Measurements from ENCODE around the gene KY. TPM values are rescaled to one million over a fixed set of nuclear protein-coding genes. Genes with fewer than 3 reads are reported as not detected.

KY gene
- total RNA-seq, 1 donor = under 0.01 TPM

Other genes with a start within 250 kb of the KY start
- 29.6 TPM for gene ANAPC13, start 165.0 kb downstream of the KY start, total RNA-seq
- 10.2 TPM for gene CEP63, start 165.0 kb downstream of the KY start, total RNA-seq
- gene EPHB1, start 144.2 kb upstream of the KY start, total RNA-seq = 0.63 TPM

All from mononuclear cell (primary cell).